Neuron (in vitro differentiated cells): ENCODE measurements around the gene TSEN2.
"Not testable (repeated sequence)": the region's sequence is repeated elsewhere in the genome, so short reads cannot be mapped to it uniquely, and the experiment has no call there.

Source experiments
- H2AFZ ChIP-seq: one replicate; pipeline ENCODE4 v1.6.1; 2013; ENCODE audit warnings: low read depth, mild to moderate bottlenecking, inconsistent platforms, low read length, moderate library complexity
- H3K27me3 ChIP-seq: one replicate; pipeline ENCODE4 v1.6.1; 2013; ENCODE audit warnings: low read length; ENCODE audit not compliant: insufficient read depth
- H3K36me3 ChIP-seq: one replicate; pipeline ENCODE4 v1.6.1; 2013; ENCODE audit warnings: low read length; ENCODE audit not compliant: insufficient read depth
- H3K4me1 ChIP-seq: one replicate; pipeline ENCODE4 v1.6.1; 2013; ENCODE audit warnings: low read length; ENCODE audit not compliant: insufficient read depth
- H3K4me3 ChIP-seq: 2 replicates; pipeline ENCODE4 v1.5.1; 2013; ENCODE audit warnings: mild to moderate bottlenecking, low read length, moderate library complexity
- H3K9me3 ChIP-seq: one replicate; pipeline ENCODE4 v1.6.1; 2013; ENCODE audit warnings: low read length

TSEN2 gene

DNA sequence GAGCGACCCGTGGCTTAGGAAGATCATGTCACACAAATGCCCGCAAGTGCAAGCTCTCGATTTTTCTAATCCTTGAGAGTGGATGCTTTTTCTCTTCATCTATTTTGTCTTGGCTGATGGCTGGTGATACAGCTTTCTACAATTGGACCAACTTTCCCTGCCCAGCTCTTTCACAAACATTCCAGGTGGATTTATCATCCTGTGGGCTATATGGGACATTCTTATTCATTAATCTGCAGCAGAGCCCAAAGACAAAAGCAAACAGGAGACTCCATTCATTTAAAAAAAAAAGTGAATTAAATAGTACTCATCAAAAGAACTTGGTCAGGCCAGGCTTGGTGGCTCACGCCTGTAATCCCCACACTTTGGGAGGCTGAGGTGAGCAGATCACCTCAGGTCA, 14.2 kb upstream of the TSEN2 start:
- Histone ChIP-seq H3K27me3 (peaks cover 13% of the 10 kb centered on the region), H3K4me1 (no peaks in the 10 kb centered on the region), H2AFZ (no peak overlapping the region), H3K9me3 (no peaks in the 10 kb centered on the region), H3K36me3 (no peaks in the 10 kb centered on the region), H3K4me3 (no peak overlapping the region)

DNA sequence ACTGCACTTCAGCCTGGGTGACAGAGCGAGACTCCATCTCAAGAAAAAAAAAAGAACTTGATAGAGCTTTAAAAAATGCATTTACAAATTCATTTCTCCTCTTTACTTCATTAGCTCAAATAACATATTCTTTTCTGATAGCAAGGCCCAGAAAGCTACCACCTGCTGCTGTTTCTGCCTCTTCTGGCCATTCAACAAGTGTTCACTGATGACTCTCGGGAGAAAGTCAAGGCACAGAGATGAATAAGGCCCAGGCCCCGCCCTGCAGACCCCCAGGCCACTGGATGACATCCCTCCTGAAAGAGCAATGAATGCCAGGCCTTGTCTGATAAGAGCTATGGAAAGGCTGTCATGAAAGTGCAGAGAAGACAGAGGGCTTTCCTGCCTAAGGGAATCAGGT, 13.6 kb upstream of the TSEN2 start:
- Histone ChIP-seq H3K36me3 (no peaks in the 10 kb centered on the region), H3K9me3 (no peaks in the 10 kb centered on the region), H3K4me1 (no peaks in the 10 kb centered on the region), H3K27me3 (peaks cover 15% of the 10 kb centered on the region), H2AFZ (no peak overlapping the region), H3K4me3 (no peak overlapping the region)

DNA sequence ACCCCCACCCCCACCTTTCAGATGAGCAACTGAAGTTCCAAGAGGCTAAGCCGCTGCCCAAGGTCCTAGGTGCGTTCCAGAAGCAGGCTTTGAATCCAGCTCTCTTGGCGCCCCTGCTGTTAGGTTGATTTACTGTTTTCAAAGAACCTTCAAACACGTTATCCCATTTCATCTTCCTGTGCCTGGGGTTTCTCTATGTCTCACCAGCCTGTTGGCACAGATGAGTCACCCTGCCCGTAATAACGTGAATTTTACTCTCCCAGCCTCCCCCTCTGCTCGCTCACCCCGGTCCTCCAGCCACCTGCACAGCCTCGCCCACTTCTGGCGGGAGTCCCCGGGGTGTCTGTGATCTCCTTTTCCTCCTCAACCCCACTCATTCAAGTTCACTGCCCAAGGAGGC, 13.0 kb upstream of the TSEN2 start:
- Histone ChIP-seq H3K4me3 (no peak overlapping the region), H3K27me3 (peaks cover 19% of the 10 kb centered on the region), H3K36me3 (no peaks in the 10 kb centered on the region), H3K4me1 (no peaks in the 10 kb centered on the region), H3K9me3 (no peaks in the 10 kb centered on the region), H2AFZ (no peak overlapping the region)

DNA sequence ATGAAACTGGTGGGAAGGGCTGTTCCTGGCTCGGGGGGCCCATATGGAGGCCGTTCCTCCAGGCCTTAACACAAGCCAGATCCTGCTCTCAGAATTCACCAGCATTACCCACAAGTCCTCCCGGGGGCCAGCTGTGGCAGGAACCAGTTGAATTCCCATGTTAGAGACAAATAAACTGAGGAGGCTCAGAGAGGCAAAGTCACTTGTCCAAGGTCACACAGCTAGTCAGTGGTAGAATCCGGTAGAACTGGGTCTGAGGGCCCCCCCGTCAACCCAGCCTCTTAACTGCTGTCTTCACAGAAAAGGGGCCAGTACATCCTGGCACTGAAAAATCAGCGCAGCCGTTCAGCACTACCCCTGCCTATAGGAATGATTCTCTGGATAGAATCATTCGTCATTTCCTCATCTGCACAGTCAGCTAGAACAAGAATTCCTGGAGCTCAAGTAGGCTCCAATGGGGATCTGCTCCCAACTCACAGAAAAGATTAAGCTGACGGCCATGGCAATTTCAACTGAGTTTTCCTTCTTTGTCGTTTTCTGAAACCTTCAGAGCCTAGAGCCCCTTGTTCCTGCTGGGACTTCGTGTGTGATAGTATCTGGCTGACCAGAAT, 12.2 kb upstream of the TSEN2 start:
- Histone ChIP-seq H3K4me1 (no peaks in the 10 kb centered on the region), H2AFZ (no peak overlapping the region), H3K4me3 (no peak overlapping the region), H3K27me3 (peaks cover 19% of the 10 kb centered on the region), H3K36me3 (no peaks in the 10 kb centered on the region), H3K9me3 (no peaks in the 10 kb centered on the region)

DNA sequence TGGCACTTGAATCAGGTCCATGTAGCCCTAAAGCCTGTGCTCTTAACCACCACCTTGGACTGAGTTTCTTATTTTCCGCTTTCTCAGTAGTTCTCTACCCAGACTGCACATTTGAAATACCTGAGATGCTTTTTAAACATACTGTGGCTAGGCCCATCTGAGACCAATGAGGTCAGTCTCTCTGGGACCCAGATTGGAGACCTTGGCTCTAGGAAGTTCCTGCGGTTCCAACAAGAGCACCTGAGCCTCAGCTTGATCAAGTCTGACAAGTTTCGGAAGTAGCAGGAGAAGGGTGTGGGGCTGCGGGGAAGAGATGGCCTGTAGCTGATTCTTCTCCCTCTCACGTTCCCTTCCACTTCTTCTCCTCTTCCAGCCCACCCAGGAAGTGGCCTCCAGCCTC, 11.5 kb upstream of the TSEN2 start:
- no peaks in the 10 kb centered on the region for H3K9me3 ChIP-seq
- no peak overlapping the region for H2AFZ ChIP-seq
- H3K27me3 ChIP-seq = peaks cover 19% of the 10 kb centered on the region
- no peaks in the 10 kb centered on the region for H3K4me1 ChIP-seq
- H3K36me3 ChIP-seq = no peaks in the 10 kb centered on the region
- no peak overlapping the region for H3K4me3 ChIP-seq

DNA sequence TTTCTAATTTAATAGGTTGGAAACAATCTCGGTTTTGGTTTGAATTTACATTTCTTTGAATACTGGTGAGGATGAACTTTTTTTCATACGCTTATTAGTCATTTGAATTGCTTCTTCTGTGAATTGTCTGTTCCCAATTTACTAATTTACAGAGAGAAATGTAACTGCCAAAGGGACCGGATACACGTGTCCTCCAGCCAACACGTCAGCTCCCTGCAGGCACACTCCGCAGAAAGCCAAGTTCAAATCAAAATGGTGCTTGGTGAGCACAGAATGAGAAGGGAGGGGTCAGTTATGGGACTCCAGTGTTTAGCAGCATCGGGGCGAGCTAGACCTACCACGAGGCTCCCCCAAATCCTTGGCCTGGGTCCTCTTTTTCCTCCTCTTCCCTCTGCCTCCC, 10.8 kb upstream of the TSEN2 start:
- Histone ChIP-seq H3K4me3 (no peak overlapping the region), H3K9me3 (no peaks in the 10 kb centered on the region), H2AFZ (no peak overlapping the region), H3K36me3 (no peaks in the 10 kb centered on the region), H3K27me3 (peaks cover 19% of the 10 kb centered on the region), H3K4me1 (no peaks in the 10 kb centered on the region)

DNA sequence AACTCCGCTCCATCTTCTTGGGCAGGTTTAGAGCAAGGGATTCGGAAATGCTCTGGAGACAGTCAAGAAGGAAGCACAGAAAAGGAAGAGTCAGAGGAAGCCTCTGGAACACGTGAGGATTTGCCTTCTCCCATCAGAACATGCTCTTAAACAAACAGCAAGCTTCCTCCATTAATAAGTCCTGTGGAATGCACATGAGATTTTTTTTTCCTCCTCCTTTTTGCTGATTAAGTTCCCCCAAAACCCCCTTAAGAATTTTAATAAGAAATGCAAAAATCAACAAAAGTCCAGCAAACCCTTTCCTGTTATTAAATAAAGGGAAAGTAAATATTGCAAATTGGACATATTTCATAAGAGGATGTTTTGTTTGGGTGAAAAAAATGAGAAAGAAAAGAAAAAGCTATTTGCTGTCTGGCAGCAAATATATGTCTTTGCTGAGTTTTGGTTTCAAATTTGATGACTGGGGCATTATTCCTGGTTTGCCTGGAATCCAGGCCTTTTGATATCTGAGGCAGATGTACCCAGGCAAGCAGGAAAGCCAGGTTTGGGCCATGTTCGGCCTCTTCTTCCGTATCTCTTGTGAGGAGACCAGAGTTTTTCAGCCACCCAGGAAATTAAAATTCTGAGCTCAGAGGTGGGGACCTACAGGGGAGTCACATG, 7.9 kb upstream of the TSEN2 start:
- Histone ChIP-seq H2AFZ (no peak overlapping the region), H3K4me3 (no peak overlapping the region), H3K36me3 (no peaks in the 10 kb centered on the region), H3K4me1 (no peaks in the 10 kb centered on the region), H3K9me3 (no peaks in the 10 kb centered on the region), H3K27me3 (peaks cover 19% of the 10 kb centered on the region)

DNA sequence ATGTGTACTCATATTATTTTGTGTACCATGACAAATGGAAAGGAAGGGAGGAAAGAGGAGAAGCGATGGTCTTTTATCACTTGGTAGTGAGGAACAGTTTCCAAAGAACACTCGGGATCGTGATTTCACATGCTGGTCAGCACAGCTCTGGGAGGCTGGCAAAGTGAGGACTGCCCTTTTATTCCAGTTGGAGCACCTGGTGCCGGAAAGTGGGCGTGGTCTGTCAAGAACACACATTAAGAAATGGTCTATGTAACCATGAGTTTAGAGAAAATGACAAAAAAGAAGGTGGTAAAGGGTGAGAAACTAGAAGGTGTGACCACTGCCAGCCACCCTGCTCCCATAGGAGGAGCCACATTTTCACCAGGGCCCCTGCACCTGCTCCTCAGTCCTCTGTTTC, 7.0 kb upstream of the TSEN2 start:
- H3K4me1 ChIP-seq = no peaks in the 10 kb centered on the region
- no peaks in the 10 kb centered on the region for H3K9me3 ChIP-seq
- H2AFZ ChIP-seq = no peak overlapping the region
- H3K36me3 ChIP-seq = no peaks in the 10 kb centered on the region
- no peak overlapping the region for H3K4me3 ChIP-seq
- peaks cover 19% of the 10 kb centered on the region for H3K27me3 ChIP-seq

GRCh38 chr3:12478326-12478725, 6.0 kb upstream of the TSEN2 start:
- H3K36me3 ChIP-seq = no peaks in the 10 kb centered on the region
- H3K27me3 ChIP-seq = peaks cover 23% of the 10 kb centered on the region
- H3K4me1 ChIP-seq = peaks cover under 1% of the 10 kb centered on the region
- no peak overlapping the region for H3K4me3 ChIP-seq
- H3K9me3 ChIP-seq = no peaks in the 10 kb centered on the region
- H2AFZ ChIP-seq = no peak overlapping the region

DNA sequence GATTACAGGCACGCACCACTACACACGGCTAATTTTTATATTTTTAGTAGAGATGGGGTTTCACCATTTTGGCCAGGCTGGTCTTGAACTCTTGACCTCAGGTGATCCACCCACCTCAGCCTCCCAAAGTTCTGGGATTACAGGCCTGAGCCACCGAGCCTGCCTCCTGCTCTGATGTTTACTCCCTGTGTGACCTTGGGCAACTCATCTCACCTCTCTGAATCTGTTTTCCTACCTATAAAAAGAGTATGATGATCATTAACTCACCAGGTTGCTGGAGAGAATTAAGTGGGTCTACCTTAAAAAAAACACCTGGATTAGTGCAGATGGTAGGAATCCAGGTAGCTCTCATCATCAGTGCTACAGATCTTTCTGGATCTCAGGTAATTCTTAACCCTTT, 5.1 kb upstream of the TSEN2 start:
- not testable (repeated sequence) for H3K4me1 ChIP-seq, H3K36me3 ChIP-seq, H3K9me3 ChIP-seq, H2AFZ ChIP-seq, H3K4me3 ChIP-seq
- H3K27me3 ChIP-seq = peaks cover 18% of the 10 kb centered on the region

DNA sequence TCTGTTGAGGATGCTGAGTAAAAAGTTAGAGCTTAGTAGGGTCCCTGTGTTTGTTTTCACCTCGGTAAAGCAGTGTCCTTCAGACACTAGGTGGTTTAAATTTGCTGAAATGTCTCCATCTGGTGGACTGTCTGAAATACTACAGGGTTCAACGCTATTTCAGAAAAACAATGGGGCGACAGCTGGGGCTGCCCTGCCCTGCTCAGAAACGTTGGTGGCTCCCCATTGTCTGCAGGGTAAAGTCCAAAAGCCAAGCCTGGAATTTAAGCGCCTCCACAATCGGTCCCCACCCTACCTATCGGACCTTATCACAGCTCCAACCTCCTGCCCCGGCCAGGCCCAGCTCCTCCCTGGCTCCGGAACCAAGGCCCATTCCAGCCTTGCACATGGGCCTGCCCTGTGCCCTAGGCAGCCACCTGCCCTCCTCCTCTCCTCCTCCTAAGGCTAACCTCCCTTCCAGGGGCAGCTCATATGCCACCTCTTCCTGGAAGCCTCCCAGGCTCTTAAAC, 4.3 kb upstream of the TSEN2 start:
- no peaks in the 10 kb centered on the region for H3K9me3 ChIP-seq
- H3K4me1 ChIP-seq = peaks cover 7% of the 10 kb centered on the region
- H3K4me3 ChIP-seq = no peak overlapping the region
- no peak overlapping the region for H2AFZ ChIP-seq
- H3K36me3 ChIP-seq = no peaks in the 10 kb centered on the region
- H3K27me3 ChIP-seq = peaks cover 10% of the 10 kb centered on the region

DNA sequence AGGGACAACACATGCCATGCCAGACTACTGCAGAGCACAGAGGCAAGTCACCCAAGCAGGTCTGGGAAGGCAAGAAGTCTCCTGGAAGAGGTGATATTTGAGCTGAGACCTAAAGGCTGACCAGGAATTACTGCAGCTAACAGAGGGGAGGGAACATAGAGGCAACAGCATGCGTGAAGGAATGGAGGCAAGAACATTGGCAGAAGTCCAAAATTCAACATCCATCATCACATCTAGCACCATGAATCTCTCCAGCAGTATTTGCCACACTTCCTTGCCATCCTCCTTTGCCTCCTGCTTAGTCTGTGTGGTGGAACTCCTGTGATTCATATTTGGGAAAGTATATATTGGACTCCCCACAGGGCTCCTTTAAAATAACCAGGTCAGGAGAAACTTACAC, 870 bp upstream of the TSEN2 start:
- H3K4me3 ChIP-seq = peak overlapping the region; percentile 79
- peak overlapping the region; percentile 81 for H2AFZ ChIP-seq
- H3K27me3 ChIP-seq = peaks cover 3% of the 10 kb centered on the region
- H3K36me3 ChIP-seq = no peaks in the 10 kb centered on the region
- peaks cover 17% of the 10 kb centered on the region for H3K4me1 ChIP-seq
- H3K9me3 ChIP-seq = no peaks in the 10 kb centered on the region

- H3K27me3 ChIP-seq = peaks cover 3% of the 10 kb centered on the region
- H3K4me1 ChIP-seq = peaks cover 17% of the 10 kb centered on the region
- H3K9me3 ChIP-seq = no peaks in the 10 kb centered on the region
- H3K36me3 ChIP-seq = no peaks in the 10 kb centered on the region
- H3K4me3 ChIP-seq = peak overlapping the region; percentile 79
- H2AFZ ChIP-seq = peak overlapping the region; percentile 81
These were observed 445 bp upstream of the TSEN2 start for GRCh38 chr3:12483872-12484197.

DNA sequence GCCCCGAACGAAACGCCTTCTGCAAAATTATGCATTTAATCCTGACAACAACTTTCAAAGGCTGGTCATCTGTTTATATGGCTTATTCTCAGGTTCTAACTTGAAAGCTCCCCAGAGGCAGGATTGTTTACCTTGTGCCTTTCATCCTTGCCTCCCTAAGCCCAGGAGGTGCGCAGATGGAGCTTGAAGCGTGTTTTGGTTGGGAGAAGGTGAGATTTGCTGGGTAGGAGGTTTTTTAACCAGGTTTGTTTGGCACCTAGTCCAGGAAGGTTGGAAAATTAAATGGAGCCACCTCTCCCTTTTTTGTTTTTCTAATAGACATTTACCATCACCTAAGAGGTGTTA, 675 bp downstream of the TSEN2 start:
- H3K4me1 ChIP-seq = peaks cover 17% of the 10 kb centered on the region
- no peaks in the 10 kb centered on the region for H3K9me3 ChIP-seq
- H3K27me3 ChIP-seq = peaks cover 3% of the 10 kb centered on the region
- peak overlapping the region; percentile 76 for H2AFZ ChIP-seq
- H3K4me3 ChIP-seq = peak overlapping the region; percentile 79
- no peaks in the 10 kb centered on the region for H3K36me3 ChIP-seq
